AG10803 (cell line): ENCODE results near the gene ARFIP1.

Experiments
- DNase-seq: peaks from one replicate; pipeline ENCODE4 v3.0.0; 2010; ENCODE audit warnings: low read depth
- H3K4me3 ChIP-seq: 2 replicates; pipeline ENCODE4 v1.5.1; 2011; ENCODE audit warnings: mild to moderate bottlenecking, low read length, control low read depth
- TF ChIP-seq, protein P1 (sequence below): conservative IDR thresholded peaks from 2 replicates; pipeline ENCODE4 v1.5.1; 2011; ENCODE audit warnings: mild to moderate bottlenecking, low read length, control low read depth, inconsistent platforms

The ARFIP1 gene

DNA sequence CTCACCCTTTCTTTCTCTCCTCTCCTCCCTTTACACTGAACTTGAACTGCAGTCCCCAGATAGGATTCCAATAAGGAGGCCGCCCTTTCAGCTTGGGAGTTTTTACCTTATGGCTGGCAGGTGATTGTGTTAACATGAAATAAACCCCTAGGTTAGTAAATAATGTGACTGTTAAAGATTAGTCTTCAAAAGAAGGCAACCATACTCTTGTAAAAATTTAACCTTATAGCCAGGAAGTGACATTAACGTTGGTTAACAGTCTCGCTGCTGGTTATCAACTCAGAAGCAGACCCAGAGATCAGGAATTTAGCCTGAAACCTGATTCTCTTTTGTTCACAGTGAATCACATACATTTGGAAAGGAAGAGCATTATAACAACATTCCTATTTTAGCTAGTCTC, 171.6 kb downstream of the ARFIP1 start:
- H3K4me3 ChIP-seq, result no peak overlapping the region
- DNase-seq, result no peak

DNA sequence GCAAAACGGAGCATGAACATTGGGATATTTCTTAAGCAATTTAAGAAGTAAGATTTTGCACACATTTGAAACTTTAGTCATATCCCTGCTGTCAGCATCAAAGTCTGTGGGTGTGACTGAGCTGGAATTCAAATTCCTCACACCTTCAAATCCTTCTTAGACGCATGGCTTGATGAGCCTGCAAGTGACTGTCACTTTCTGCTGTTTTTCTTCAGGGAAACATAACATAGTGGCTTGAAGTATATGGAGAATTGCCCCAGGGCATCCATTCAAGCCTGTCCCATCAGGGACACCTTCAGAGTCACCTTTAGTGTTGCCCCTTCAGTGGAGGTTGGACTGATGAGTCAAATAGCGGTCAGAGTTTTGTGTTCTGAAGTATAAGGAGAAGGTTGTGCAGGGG, 173.8 kb downstream of the ARFIP1 start:
- TF ChIP-seq, protein P1, sequence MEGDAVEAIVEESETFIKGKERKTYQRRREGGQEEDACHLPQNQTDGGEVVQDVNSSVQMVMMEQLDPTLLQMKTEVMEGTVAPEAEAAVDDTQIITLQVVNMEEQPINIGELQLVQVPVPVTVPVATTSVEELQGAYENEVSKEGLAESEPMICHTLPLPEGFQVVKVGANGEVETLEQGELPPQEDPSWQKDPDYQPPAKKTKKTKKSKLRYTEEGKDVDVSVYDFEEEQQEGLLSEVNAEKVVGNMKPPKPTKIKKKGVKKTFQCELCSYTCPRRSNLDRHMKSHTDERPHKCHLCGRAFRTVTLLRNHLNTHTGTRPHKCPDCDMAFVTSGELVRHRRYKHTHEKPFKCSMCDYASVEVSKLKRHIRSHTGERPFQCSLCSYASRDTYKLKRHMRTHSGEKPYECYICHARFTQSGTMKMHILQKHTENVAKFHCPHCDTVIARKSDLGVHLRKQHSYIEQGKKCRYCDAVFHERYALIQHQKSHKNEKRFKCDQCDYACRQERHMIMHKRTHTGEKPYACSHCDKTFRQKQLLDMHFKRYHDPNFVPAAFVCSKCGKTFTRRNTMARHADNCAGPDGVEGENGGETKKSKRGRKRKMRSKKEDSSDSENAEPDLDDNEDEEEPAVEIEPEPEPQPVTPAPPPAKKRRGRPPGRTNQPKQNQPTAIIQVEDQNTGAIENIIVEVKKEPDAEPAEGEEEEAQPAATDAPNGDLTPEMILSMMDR, result no peak
- H3K4me3 ChIP-seq, result no peak overlapping the region
- no peak for DNase-seq

More for the DNA sequence above, 171.6 kb downstream of the ARFIP1 start:
- TF ChIP-seq, protein P1, result no peak

DNA sequence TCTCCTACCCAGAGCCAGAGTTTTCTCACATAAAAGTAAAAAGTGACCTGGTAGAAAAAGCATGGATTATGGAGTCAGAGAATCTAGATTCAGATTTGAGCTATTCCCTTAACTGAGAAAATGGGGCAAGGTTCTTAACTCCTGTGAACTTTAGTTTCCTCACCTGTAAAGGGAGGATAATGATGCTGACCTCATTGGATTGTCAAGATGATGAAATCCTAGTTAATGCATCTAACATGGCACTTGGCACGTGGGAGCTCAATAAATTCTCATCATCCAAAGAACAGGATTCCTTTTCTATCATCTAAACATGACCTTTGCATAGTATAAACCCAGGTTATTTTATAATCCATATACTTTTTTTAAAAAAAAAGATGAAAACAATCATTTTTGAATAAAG, 175.0 kb downstream of the ARFIP1 start:
- TF ChIP-seq, protein P1, result no peak
- no peak overlapping the region for H3K4me3 ChIP-seq
- no peak for DNase-seq

DNA sequence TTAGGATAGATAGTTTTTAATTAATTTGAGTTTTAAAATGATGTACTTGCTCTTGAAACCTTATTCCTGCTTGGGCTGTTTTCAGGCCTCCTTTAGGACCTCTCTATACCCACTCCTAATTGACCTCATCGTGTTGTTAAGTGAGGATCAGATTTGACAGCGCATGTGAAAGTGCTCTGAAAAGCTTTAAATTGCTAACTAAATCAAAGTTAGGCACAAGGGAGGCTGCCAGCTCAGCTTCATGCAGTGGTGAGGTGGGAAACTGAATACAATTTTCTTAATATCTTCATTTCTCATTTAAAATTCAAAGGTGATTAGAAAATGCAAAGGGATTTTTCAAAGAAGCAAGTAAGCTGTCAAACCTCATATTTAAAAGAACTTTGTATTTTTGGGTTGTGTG, 176.4 kb downstream of the ARFIP1 start:
- TF ChIP-seq, protein P1, result no peak
- no peak overlapping the region for H3K4me3 ChIP-seq
- no peak for DNase-seq

DNA sequence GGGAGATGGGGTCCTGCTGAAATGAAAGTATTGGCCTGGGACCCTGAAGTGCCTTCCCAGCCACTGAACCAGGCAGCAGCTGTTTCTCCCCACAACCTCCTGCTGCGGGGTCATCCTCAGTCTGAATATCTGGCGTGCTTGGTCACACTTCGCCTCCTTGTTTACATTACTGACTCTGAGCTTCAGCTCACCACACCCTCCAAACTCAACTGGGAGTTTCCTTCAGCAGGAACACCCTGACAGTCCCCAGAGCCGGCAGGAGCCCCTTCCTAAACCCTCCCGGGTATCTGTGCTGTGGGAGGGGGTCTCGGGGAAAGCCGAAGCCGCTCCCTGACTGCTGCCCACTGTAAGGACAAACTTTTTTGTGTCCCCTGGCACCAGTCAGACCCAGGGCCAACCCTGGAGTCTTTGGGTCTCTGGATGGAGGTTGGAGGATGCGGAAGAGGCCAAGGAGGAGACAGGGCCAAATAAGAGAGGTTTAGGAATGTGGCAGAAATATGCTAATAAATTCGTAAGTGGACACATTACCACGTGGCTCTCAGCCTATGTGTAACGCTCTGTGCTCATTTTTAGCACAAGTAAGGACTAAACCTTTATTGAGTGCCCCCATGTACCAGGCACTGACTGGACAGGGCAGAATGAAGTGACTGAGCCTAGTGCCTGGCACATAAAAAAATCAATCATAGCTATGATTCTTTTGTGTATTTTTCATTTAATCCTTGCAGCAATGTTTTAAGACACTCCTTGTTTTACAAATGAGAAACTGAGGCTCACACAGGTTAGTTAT, 177.1 kb downstream of the ARFIP1 start:
- DNase-seq, result no peak
- TF ChIP-seq, protein P1, result no peak
- no peak overlapping the region for H3K4me3 ChIP-seq

DNA sequence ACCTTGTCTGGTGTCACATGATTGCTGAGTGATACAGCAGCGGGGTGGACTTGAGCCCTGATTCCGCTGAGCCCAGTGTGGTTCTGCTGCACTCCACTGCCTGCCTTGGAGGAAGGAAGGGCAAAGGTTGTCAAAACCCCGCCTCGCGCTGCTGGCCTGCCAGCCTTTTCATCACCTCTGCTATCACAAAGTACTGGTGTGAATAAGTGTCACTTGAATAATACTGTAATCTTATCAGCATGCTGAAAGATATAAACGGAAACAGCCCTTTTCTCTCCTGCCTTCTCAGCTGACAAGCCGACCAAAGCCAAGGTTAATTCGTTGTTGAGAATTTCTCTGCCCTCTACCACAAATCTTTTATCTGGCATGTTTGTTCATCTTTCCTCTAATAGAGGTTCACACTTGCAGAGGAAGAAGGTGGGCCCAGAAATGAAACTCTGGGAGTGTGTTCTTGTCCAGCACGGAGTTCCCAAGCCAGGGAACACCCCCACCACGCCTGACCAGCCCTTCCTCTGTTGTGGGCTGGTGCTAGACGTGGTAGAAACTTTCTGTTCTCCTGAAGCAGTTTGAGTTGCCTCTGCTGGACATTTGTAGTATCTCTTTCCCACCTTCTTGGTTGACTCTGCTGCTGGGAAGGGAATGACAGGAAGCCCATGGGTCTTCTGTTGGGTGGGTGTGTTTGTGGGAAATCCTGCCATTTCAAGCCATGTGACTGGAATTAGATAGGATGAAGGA, 177.8 kb downstream of the ARFIP1 start:
- no peak overlapping the region for H3K4me3 ChIP-seq
- no peak for DNase-seq
- TF ChIP-seq, protein P1, result no peak

DNA sequence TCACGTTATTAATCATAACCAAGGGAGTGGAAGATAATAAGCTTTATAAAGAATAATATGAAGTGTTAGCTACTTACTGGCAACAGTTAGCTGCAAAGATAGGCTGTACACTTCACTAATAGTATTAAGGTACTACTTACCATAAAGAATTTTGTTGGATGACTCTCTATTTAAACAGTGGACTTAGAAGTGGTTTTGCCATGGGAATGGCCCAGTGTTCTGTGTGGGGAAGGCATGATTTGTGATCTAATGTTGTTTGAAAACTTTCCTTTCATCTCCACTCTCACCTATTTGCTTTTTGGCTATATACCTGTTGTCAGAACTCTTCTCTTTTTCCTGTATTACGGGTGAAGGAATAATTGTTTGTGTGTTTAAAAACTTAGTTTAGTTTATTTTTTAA, 179.3 kb downstream of the ARFIP1 start:
- no peak for DNase-seq
- H3K4me3 ChIP-seq, result no peak overlapping the region
- TF ChIP-seq, protein P1, result no peak
